Raji (cell line): ENCODE measurements around the gene KCNH3.

ENCODE experiments used
- POLR2A ChIP-seq: IDR thresholded peaks from 2 replicates; pipeline ENCODE4 v1.6.1; 2011; ENCODE audit warnings: low read depth, low read length, control low read depth; ENCODE audit not compliant: insufficient read depth

Gene KCNH3

DNA sequence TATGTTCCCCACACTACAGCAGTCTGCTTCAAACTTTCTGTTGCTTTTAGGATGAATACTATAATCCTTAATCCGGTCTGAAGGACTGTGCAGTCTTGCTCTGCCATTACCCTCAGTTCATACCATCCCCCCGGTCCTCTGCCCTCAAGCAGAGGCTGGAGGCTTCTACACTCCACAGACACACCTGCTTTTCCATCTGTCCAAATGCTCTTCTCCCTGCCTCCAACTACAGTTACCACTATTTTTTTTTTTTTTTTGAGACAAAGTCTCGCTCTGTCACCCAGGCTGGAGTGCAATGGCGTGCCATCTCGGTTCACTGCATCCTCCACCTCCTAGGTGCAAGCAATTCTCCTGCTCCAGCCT, 19.3 kb upstream of the KCNH3 start:
- no peak for TF ChIP-seq POLR2A

DNA sequence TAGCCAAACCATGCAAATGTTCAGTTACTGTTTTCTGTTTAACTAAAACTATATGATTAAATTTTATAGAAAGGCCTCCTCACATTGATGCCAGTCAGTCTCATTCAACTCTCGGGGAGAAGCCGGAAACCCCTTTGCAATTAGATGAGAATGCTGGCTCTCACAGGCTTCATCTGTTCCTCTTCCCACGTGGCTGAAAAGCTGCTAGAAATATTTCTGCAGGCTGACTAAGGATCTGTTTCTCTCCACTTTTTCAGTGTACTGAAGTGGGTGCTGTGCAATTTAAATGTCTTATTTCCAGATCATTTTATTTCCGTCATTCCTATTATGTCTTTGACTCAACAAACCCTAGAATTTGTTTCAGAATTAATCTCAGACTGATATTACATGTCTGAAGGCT, 17.4 kb upstream of the KCNH3 start:
- no peak for TF ChIP-seq POLR2A

DNA sequence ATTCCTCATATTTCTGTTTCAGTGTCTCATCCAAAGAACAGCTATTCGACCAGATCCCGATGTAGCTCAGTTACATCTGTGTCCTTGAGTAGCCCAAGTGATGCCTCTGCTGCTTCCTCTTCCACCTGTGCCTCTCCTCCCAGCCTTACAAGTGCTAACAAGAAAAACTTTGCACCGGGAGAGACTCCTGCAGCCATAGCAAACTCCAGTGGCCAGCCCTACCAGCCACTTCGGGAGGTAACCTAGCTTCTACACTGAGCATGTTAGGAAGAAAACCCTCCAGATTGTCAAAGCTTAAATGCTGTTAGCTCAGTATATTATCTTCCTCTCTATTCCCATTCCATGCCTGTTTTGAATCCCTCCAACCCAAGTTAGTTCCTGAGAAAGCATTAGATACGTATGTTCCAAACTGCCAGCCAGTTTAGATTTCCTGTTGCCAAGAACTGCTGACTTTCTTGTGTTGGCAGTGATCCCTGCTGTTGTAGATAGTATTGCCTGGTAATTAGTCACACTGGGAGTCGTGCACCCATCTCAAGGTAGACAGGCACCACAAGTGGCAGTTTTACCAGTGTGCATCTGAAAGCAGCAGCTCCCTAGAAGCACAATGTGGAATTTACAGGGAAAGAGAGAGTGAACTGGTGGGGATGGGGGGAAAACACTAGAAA, 14.0 kb upstream of the KCNH3 start:
- TF ChIP-seq POLR2A: no peak

DNA sequence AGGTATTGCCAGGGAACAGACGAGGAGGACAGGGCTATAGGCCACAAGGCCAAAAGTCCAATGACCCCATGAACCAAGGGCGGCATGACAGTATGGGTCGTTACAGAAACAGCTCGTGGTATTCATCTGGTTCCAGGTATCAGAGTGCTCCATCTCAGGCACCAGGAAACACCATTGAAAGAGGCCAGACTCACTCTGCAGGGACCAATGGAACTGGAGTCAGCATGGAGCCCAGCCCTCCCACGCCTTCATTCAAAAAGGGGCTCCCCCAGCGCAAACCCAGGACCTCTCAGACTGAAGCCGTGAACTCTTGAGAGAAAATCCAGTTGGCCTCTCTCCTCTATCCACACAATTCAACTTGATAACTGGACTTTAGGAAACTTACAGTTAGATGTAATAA, 12.9 kb upstream of the KCNH3 start:
- no peak for TF ChIP-seq POLR2A

DNA sequence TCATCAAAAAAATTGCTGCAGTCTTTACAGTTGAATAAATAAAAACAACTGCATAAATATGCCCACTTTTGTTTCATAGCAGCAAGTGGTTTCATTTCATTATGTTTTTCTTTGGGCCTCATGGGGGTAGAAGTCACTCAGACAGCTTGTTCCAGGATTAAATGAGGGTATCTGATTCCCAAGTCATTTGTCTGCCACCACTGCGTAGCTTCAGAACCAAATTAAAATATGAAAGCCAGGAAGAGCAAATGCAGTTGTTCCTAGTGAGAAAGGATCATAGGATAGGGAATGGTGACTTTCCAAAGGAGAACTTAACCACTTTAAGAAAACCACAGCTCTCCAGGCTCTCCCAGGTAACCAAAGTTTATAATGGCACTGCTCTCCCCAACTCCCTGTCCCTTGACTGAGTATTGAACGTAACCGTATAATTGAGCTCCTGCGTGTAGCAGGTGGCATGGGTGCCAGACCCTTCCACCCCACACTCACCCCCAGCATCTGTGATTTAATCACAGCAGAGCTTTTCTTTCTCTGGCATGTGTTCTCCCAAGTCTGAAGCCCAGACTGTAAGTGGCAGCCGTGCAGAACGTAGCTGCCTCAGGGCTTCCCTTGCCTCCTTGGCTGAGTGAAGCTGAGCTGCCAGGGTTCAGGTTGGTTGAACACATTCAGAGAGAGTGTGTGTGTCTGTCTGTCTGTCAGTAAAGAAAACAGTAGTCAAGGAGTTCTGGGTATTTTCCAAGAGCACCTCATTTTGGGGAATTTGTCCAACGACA, 11.3 kb upstream of the KCNH3 start:
- no peak for TF ChIP-seq POLR2A

DNA sequence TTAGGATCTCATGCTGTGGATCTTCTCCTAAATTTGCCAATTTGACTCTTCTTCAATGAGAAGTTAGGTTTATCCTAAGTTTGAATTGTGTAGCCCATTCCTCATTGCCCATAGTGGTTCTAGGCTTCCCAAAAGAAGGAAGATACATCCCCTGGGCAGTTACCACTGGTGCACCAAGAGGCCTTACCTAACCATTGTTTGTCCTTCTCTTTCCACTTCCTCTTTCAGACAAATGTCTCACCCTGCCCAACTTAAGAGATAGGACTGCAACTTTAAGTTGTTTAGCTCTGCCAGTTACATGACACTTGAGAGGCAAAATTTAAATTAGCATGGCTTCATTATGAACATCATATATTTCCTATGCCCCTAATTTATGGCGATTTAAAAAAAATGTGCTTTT, 9.4 kb upstream of the KCNH3 start:
- TF ChIP-seq POLR2A: no peak

DNA sequence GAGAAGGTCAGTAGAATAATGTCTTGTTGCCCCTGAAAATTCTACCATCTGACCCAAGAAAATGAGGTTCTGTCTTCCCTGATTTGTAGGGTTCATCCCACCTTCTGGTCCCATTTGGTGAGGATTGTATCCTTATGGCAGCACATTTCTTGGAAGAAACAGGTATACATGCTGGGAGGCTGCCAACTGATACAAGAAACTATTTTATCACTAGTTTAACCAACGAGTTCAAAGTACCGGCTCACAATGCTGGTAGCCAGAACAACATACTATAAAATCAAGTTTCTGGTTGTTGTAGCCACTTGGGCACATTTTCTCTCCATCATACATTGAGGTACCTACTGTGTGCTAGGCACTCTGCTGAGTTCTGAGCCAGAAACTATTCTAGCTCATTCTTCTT, 7.1 kb upstream of the KCNH3 start:
- no peak for TF ChIP-seq POLR2A

DNA sequence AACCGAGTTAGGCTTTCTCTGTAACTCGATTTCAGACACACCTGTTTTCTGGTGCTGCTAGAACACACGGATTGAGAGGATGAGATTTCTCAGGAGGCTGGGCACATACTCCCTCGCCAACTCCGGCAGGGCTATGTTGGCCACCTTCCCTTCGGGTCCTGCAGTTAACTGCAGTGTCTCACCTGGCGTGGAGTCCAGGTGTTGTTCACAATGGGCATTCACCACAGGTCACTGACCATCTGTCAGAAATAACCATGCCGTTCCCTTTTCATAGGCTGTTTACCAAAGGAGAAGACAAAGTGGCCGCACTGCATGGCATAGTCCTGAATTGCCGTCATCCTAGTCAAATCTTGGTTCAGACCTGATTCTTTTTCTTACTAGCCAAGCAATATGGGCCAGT, 5.5 kb upstream of the KCNH3 start:
- TF ChIP-seq POLR2A: no peak

DNA sequence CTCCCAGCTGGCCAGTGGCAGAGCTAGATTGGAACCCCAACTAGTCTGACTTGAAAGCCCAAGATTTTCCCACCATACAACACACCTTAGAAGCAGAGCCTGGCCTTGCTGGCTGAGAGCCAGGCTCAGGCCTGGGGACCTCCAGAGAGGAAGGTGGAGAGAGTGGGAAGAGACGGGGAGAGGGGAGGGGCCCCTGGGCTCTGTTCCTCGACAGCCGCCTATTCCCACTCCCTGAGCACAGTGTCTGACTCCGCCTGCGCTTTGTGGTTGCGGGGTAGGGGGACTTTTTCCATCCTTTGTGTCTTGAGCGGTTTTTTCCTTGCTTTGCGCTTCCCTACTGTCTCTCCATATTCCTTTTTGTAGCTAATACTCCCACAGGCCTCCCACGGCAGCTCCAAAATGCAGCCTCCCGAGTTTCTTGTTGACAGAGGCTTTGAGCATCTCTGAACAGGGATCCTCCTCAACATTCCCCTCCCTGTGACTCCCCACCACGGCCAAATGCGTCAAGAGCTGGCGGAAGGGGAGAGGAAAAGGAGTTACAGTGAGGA, 4.0 kb upstream of the KCNH3 start:
- TF ChIP-seq POLR2A: no peak

DNA sequence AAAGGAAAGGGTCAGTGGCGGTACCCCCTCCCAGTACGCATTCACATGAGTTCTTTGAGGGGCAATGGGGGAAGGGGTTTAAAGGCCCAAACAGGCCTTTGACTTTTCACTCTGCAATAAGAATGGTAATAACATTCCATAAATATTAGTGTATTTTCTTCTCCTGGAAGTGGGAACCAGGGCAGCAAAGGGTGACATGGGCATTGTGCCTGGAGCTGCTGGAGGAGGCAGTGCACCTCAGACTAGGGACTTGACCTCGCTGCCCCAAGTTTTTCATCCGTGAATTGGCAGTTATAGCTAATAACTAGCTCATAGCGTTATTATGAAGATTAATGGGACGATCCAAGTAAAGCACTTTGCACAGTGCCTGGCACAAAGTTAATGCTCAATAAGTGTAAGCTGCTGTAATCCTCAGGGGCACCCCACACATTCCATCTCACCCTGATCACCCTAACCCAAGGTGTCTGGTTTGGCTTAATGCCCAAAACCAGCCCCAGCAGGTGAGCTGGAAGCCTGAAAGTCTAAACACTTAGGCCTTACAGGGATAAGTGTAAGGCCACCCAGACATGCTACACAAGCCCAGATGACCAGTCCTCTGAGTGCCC, 2.8 kb upstream of the KCNH3 start:
- TF ChIP-seq POLR2A: no peak

DNA sequence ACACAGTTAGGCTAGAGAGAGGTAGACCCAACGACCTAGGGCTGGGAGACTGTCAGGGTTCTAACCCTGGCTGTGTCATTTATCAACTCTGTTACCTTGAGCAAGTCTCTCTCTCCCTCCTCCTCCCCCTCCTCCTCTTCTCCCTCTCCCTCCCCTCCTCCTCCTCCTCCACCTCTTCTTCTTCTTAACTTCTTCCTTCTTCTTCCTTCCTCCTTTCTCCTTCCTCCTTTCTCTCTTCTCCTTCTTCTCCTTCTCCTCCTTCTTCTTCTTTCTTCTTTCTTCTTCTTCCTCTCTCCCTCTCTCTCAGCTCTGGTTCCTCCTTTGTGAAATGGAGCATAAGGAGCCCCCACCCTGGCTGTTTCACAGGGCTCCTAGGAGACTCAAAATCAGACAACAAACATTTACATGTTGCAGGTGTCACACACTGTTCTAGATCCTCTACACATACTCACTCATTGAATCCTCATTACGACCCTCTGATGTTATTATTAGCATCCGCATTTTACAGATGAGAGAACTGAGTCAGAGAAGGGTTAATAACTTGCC, 2.2 kb upstream of the KCNH3 start:
- no peak for TF ChIP-seq POLR2A

DNA sequence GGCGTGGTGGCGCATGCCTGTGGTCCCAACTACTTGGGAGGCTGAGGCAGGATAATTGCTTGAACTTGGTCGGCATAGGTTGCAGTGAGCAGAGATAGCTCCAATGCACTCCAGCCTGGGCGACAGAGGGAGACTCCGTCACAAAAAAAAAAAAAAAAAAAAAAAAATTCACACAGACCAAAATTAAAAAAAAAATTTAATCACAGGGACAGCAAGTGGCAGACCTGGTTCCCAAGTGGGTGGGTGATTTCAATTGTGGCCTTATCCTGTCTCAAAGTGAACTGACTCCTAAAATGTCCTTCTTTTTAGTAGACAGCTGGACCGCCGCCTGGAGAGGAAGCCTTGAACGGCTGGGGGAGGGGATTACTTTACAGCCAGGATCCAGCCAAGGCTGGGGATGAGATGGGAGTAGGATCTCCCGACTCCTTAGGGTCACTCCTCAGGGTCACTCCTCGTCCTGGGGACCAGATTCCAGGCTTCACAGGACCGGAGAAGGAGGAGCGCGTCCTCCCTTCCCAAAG, 1.5 kb upstream of the KCNH3 start:
- TF ChIP-seq POLR2A: no peak

DNA sequence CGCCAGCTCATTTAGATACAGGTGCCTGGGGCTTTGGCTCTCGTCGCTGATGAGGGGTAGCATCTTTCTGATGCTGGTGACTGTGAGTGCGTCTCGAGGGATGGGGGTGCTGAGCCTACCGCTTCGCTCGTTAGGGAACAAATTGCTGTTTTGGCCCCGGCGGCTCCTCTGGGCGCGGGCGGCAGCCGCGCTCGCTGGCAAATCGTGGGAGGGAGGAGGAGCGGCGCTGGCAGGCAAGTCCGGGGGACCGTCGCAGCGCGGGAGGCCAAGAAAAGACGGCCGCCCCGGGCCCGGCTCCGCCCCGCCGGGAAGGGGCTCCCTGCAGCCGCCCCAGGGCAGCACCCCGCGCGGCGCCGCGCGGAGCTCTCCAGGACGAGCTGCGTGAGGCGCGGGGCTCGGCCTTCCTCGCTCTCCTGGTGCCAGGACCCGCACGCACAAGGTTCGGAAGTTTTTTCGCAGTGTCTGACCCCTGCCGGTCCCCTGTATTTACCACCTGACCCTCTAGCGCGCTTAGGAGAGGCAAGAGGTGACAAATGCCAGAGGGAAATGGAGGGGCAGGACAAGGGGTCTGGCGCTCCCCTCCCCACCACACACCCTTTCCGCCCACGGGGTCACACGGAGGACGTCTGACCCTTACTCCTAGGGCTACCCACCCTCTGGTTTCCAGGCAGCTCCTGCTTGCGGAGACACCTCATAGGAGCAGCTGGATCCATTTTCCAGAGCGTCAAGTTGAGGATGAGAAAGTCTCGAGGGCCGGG, 899 bp upstream of the KCNH3 start:
- TF ChIP-seq POLR2A: no peak

DNA sequence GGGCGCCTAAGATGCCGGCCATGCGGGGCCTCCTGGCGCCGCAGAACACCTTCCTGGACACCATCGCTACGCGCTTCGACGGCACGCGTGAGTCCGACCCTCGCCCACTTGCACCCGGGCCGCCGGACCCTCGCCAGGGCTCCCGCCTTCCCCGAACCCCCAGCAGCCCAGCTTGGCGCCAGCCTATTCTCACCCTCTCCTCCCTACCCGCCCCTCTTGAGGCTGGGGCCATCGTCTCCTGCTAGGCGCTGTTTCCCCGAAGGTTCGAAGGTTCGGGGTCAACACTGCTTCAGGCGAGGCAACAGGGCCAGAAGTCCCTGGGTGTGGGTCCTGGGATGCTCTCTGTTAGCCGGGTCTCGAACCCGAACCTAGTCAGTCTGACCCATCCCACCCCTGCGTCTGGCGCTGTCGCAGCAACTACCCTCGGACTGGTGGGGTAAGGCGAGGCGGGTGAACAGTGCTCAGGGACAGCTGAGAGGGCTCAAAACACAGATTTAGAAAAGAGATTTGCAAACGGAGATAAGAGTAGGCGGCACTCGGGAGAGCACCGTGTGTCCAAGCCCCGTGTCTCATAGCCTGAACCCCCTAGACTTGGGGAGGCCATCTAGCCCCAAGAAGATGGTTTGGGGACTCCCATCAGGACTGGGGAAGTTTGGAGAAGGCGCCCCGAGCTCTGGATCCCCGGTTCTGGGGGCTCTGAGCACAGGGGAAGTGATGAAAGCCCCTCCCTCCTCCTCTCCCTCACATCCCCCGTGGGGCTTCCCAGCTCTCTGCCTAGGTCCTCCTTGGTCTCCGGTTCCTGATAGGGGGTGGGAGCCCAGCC, 787 bp downstream of the KCNH3 start:
- TF ChIP-seq POLR2A: no peak
